Loucy (cell line): ENCODE results near the gene MYPOP.

Experiments
- H2AFZ ChIP-seq: fragments of 200-600 bp; sonication (generic); 2 replicates; pipeline ENCODE4 v1.6.0; 2016; ENCODE audit warnings: antibody characterized with exemption, mild to moderate bottlenecking, low read length, moderate library complexity
- H3F3A ChIP-seq: fragments of 200-600 bp; 2 replicates; pipeline ENCODE4 v1.6.0; 2016; ENCODE audit warnings: antibody characterized with exemption, low read depth, mild to moderate bottlenecking
- H3K27me3 ChIP-seq: fragments of 200-600 bp; sonication (generic); 2 replicates; pipeline ENCODE4 v1.6.1; 2014; ENCODE audit warnings: low read length, mild to moderate bottlenecking; ENCODE audit not compliant: insufficient read depth, poor library complexity, severe bottlenecking
- H3K36me3 ChIP-seq: fragments of 200-600 bp; sonication (generic); 2 replicates; pipeline ENCODE4 v1.6.1; 2016; ENCODE audit warnings: low read length; ENCODE audit not compliant: insufficient read depth
- H3K4me1 ChIP-seq: fragments of 200-600 bp; sonication (generic); 2 replicates; pipeline ENCODE4 v1.5.1; 2014; ENCODE audit warnings: low read length, mild to moderate bottlenecking; ENCODE audit not compliant: insufficient read depth, poor library complexity, severe bottlenecking
- H3K4me2 ChIP-seq: fragments of 200-600 bp; sonication (generic); 2 replicates; pipeline ENCODE4 v1.6.0; 2014; ENCODE audit warnings: antibody characterized with exemption, low read length, low read depth, mild to moderate bottlenecking; ENCODE audit not compliant: poor library complexity, severe bottlenecking
- H3K4me3 ChIP-seq: fragments of 200-600 bp; sonication (generic); 2 replicates; pipeline ENCODE4 v1.5.1; 2014; ENCODE audit warnings: low read length, mild to moderate bottlenecking, mixed read lengths; ENCODE audit not compliant: poor library complexity, severe bottlenecking
- H3K79me2 ChIP-seq: fragments of 200-600 bp; sonication (generic); 2 replicates; pipeline ENCODE4 v1.6.1; 2014; ENCODE audit warnings: low read length; ENCODE audit not compliant: insufficient read depth
- H3K9ac ChIP-seq: fragments of 200-600 bp; sonication (generic); 2 replicates; pipeline ENCODE4 v1.6.0; 2014; ENCODE audit warnings: mild to moderate bottlenecking, low read depth, low read length, moderate library complexity; ENCODE audit not compliant: poor library complexity, severe bottlenecking
- H3K9me2 ChIP-seq: fragments of 200-600 bp; sonication (generic); replicated peaks from 2 replicates; pipeline ENCODE4 v1.6.1; 2016; ENCODE audit warnings: low read depth, low read length, mixed read lengths
- H3K9me3 ChIP-seq: fragments of 200-600 bp; sonication (generic); 2 replicates; pipeline ENCODE4 v1.6.1; 2014; ENCODE audit warnings: mild to moderate bottlenecking, antibody characterized with exemption, low read length, low read depth; ENCODE audit not compliant: insufficient read depth
- H4K20me1 ChIP-seq: fragments of 200-600 bp; sonication (generic); 2 replicates; pipeline ENCODE4 v1.6.0; 2014; ENCODE audit warnings: antibody characterized with exemption, low read length, mild to moderate bottlenecking; ENCODE audit not compliant: insufficient read depth, poor library complexity, severe bottlenecking
- EZH2phosphoT487 ChIP-seq: fragments of 200-600 bp; IDR thresholded peaks from 2 replicates; pipeline ENCODE4 v1.6.1; 2018; ENCODE audit warnings: antibody characterized with exemption, mild to moderate bottlenecking, moderate library complexity, borderline replicate concordance
- TF ChIP-seq, protein P1 (sequence below): fragments of 200-600 bp; sonication (generic); conservative IDR thresholded peaks from 2 replicates; pipeline ENCODE4 v1.5.1; 2014; ENCODE audit warnings: mild to moderate bottlenecking, antibody characterized with exemption, low read length

MYPOP gene

DNA sequence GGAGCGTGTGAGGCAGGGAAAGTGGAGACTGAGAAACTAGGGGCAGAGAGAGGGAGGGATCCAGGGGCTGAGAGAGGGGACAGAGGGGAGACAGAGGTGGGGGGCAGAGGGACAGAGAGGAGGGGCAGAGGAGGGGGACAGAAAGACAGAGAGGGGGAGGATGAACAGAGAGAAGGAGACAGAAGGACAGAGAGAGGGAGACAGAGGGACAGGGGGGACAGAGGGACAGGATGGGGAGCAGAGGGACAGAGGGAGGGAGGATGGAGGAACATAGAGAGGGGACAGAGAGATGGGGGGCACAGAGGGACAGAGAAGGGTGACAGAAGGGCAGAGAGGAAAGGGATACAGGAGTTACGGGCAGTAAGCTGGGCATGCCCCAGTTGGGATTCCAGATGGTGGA is 26.8 kb upstream of the MYPOP start:
- no peak overlapping the region for H2AFZ ChIP-seq
- no peaks in the 10 kb centered on the region for H3K36me3 ChIP-seq
- H3K4me3 ChIP-seq = peak overlapping the region; percentile 91
- no peaks in the 10 kb centered on the region for H3K9me3 ChIP-seq
- no peaks in the 10 kb centered on the region for H3K27me3 ChIP-seq
- H3K4me1 ChIP-seq = peaks cover 8% of the 10 kb centered on the region
- no peaks in the 10 kb centered on the region for H3K9me2 ChIP-seq
- H3K4me2 ChIP-seq = peak overlapping the region; percentile 88
- H3K79me2 ChIP-seq = no peaks in the 10 kb centered on the region
- no peak for TF ChIP-seq EZH2phosphoT487
- TF ChIP-seq, protein P1, sequence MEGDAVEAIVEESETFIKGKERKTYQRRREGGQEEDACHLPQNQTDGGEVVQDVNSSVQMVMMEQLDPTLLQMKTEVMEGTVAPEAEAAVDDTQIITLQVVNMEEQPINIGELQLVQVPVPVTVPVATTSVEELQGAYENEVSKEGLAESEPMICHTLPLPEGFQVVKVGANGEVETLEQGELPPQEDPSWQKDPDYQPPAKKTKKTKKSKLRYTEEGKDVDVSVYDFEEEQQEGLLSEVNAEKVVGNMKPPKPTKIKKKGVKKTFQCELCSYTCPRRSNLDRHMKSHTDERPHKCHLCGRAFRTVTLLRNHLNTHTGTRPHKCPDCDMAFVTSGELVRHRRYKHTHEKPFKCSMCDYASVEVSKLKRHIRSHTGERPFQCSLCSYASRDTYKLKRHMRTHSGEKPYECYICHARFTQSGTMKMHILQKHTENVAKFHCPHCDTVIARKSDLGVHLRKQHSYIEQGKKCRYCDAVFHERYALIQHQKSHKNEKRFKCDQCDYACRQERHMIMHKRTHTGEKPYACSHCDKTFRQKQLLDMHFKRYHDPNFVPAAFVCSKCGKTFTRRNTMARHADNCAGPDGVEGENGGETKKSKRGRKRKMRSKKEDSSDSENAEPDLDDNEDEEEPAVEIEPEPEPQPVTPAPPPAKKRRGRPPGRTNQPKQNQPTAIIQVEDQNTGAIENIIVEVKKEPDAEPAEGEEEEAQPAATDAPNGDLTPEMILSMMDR = no peak
- H3K9ac ChIP-seq = peak overlapping the region; percentile 94
- no peaks in the 10 kb centered on the region for H3F3A ChIP-seq
- no peaks in the 10 kb centered on the region for H4K20me1 ChIP-seq

DNA sequence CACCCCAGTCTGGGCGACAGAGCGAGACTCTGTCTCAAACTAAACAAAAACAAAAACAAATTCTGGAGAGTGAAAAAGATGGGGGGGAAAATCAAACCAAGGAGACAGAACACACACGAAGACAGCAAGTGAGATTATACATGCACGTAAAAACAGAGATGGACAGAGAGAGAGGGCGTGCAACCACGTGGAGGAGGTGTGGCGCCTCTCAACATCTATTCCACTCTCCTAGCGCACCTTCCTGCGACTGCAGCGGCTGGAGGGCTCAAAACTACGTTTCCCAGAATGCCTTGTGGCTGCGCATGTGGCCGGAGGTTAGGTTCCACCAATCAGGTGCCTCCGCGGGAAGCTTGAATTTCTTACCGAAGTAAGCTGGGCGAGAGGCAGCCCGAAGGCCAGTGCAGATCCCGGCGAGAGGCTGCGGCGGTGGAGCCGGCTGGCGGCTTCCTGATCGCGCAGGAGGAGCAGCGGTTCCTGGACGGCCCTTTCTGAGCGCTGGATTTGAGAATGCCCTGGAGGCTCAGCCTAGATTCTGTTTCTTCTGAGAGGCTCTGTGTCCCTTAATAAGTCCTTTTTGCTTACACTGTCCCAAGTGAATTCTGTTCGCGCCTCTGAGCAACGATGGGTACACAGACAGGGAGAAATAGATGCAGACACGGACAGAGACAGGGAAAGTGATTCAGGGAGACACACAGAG is 25.3 kb upstream of the MYPOP start:
- Histone ChIP-seq H3F3A (no peaks in the 10 kb centered on the region), H3K27me3 (no peaks in the 10 kb centered on the region), H3K9me3 (no peaks in the 10 kb centered on the region), H3K36me3 (no peaks in the 10 kb centered on the region), H4K20me1 (no peaks in the 10 kb centered on the region), H3K9me2 (no peaks in the 10 kb centered on the region), H3K4me1 (peaks cover 8% of the 10 kb centered on the region), H3K79me2 (no peaks in the 10 kb centered on the region), H3K4me2 (peak overlapping the region; percentile 88), H3K9ac (peak overlapping the region; percentile 94), H3K4me3 (peak overlapping the region; percentile 91), H2AFZ (peak overlapping the region; percentile 82)
- TF ChIP-seq, protein P1 = peak; percentile 44
- no peak for TF ChIP-seq EZH2phosphoT487

DNA sequence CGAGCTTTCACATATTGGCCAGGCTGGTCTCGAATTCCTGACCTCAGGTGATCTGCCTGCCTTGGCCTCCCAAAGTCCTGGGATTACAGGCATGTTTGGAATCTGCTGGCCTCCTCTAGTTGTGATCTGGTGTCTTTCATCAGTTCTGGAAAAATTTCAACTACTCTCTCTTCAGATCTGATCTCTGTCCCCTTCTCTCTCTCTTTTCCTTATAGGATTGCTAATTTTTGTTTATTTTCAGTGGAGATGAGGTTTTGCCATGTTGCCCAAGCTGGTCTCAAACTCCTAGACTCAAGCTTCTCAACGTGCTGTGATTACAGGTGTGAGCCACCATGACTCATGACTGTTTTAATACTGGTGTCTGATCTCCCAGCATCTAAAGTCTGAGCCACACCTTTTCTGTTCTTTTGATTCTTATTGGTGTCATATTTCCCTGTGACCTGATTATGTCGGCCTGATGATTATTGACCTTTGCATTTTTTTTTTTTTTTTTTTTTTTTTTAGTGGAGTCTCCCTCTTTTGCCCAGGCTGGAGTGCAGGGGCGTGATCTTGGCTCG is 22.6 kb upstream of the MYPOP start:
- no peaks in the 10 kb centered on the region for H3K9me2 ChIP-seq
- no peak overlapping the region for H3K4me2 ChIP-seq
- no peaks in the 10 kb centered on the region for H3K79me2 ChIP-seq
- no peaks in the 10 kb centered on the region for H4K20me1 ChIP-seq
- no peak overlapping the region for H3K4me3 ChIP-seq
- H3K27me3 ChIP-seq = no peaks in the 10 kb centered on the region
- no peaks in the 10 kb centered on the region for H3K9me3 ChIP-seq
- H2AFZ ChIP-seq = no peak overlapping the region
- H3K9ac ChIP-seq = no peak overlapping the region
- H3K4me1 ChIP-seq = peaks cover 8% of the 10 kb centered on the region
- TF ChIP-seq, protein P1 = no peak
- no peak for TF ChIP-seq EZH2phosphoT487
- no peaks in the 10 kb centered on the region for H3F3A ChIP-seq
- H3K36me3 ChIP-seq = no peaks in the 10 kb centered on the region
